SKM-1 treated with dmso at 0.1 percent for 144 hours (cell line): ENCODE results near the gene GALNT15.

Source experiments
- DNase-seq: peaks from one replicate; lab custom pipeline; 2025; ENCODE audit not compliant: unreplicated experiment; lab: John Stamatoyannopoulos, UW

GALNT15 gene

DNA sequence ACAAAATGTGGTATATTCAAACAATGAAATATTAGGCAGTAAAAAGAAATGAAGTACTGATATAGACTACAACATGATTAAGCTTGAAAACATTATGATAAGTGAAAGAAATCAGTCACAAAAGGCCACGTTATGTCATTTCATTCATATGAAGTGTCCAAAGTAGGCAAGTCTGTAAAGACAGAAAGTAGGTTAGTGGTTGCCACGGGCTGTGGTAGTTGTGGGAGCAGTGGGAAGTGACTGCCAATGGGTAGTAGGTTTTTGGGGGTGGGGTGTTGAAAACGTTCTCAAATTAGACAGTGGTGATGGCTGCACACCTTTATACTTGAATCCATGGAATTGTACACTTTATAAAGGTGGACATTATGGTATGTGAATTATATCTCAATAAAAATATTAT lies 12.1 kb downstream of the GALNT15 start:
- no peak for DNase-seq

DNA sequence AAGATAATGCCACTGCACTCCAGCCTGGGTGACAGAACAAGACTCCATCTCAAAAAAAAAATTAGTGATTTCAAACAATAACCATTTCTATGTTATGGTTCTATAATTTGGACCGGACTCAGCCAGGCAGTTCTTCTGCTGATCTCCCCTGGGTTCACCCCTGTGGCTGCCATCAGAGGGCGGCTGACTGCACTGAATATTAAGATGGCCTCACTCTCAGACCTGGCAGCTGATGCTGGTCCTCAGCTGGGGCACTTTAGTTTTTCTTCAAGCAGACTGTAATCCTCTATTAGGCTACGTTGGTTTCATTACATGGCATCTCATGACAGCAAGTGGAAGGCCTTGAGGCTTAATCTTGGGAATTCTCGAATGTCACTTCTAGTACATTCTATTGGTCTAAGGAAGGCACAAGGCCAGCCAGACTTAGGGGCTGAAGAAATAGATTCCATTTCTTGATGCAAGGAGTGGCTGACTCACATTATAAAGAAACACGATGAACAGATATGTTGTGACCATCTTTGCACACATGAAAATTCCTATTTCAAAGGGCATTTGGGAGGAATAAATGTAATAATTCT lies 12.8 kb downstream of the GALNT15 start:
- no peak for DNase-seq

DNA sequence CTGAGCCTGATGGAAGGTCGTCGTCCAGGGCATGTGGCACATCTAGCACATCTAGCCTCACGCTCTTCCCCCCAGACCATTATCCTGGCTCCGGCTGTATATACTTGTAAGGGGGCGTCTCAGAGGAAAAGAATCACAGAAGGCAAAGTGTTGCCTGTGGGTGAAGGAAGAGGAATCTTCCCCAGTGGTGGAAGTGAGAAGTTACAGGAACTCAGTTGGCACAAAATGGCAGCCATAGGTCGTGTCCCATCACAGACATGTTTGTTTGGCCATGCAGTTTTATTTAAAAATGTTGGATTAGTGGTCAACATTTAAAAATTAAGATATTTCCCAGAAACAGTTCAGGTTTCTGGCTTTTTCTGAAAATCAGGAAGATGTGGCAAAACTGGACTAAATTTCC lies 13.6 kb downstream of the GALNT15 start:
- DNase-seq: no peak

DNA sequence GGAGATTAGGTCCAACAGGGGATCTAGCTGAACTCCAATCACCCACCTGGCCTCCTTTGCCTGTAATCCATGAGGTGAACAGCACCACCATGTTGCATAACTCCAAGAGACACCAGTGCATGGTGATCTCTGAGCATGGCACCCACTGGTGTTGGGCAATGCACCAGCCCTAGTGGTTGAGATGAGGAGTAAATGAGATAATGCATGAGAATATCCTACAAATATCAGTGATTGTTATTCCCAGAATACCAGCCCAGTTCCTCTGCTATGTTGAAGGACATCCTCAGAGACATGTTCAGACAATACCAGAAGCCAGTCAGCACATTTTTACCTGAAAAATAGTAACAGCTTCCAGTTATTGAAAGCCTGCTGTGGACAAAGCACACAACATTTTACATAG lies 14.7 kb downstream of the GALNT15 start:
- no peak for DNase-seq

DNA sequence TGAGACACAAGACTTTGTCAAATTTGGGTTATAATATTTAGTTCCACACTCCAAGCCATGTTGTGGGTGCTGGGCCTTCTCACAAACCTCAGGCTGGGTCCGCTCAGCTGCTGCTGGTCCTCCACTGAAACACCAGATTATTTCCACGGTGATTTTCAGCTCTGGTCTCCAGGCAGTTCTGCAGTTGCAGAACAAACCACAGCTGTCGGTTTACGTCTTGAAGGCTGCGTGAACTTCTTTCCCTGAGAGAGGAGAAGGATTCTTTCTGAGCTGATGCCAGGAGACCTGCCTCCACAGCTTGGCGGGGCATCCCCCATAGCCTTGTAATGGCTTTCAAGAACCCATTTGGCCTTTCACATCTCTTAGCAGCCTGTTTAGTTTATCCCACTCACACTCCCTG lies 16.2 kb downstream of the GALNT15 start:
- DNase-seq: no peak

DNA sequence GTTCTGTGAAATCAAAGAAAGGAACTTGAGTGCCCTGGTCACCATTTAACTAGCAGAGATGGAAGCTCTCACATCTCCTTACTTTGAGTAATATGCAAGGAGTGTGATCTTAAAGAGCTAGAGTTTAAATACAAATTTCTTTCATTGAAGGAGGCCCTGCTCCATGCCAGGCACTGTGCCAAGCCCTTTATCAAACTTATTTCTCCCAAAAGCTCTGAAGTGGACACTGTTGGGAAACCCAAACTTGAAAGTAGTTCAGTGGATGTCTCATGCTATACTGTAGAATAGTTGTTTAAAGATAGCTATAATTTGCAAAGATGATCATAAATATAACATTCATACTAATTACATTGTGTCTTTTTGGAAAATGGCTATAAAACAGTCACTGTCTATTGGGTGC lies 17.1 kb downstream of the GALNT15 start:
- no peak for DNase-seq

DNA sequence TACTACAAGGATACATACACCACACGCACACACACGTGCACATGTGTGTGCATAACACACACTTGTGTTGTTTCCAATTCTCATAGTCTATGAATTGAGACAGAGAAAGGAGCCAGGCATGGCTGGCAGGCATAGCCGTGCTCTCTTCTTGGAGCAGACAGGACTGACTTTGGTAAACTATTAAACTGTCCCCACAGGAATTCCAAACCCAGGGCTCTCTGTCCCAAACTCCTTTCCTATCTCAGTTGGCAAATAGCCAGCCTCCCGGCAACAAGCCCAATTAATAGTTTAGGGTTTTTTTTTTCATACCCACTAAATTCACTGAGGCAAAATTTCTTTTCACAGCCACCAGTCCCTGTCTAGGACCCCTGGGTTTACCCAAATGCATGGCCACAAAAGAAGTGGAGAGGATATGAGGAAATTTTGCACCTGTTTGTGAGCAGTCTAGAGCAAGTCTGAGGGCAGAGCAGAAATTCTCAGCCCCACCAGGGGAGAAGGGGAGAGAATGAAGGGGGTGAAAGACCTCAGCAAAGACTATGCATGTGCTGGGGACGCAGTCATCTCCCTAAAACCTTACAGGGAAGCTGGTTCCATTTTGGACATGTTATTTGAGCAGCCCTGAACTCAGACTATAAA lies 17.8 kb downstream of the GALNT15 start:
- no peak for DNase-seq

DNA sequence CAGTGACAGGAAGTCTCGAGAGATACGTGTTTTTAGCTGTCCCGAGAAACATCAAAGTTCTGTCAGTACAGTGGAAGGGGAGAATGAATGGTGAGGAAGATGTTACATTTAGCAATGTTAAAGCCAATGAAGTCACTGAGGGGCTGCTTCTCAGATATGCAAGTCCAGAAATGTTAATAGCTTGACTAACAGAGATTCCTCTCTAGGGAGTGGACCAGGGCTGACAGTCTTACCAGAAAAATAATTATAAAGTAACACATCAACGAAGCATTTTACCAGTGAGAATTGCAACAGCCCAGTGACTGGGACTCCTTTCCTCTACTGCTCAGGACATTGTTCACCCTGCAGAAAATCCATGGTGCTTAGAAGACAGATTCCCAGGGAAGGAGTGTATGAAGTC lies 23.9 kb downstream of the GALNT15 start:
- no peak for DNase-seq

DNA sequence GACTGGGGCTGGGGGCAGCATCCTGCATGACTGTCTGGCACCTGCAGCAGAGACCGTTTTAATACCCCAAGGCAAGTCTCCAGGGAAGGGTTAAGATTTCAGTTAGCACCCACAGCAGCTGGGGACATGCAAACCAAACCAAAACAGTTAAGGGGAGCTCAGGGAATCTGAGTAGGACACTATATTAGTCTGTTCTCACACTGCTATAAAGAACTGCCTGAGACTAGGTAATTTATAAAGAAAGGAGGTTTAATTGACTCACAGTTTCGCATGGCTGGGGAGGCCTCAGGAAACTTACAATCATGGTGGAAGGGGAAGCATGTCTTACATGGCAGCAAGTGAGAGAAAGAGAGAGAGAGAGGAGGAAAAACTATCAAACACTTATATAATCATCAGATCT lies 25.3 kb downstream of the GALNT15 start:
- DNase-seq: no peak

DNA sequence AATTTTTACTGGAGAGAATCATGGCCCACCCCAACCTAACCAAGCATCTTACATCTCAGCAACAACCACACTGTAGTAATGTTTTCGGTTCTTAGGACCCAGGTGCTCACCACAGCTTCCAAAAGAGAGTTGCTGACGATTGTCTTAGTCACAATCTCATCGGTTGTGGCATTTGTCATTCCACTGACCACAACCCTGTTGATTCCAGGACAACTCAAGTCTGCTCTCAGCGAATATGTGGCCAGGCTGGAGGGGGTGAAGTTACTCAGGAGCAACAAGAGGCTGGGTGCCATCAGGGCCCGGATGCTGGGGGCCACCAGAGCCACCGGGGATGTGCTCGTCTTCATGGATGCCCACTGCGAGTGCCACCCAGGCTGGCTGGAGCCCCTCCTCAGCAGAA lies 25.9 kb downstream of the GALNT15 start:
- no peak for DNase-seq

DNA sequence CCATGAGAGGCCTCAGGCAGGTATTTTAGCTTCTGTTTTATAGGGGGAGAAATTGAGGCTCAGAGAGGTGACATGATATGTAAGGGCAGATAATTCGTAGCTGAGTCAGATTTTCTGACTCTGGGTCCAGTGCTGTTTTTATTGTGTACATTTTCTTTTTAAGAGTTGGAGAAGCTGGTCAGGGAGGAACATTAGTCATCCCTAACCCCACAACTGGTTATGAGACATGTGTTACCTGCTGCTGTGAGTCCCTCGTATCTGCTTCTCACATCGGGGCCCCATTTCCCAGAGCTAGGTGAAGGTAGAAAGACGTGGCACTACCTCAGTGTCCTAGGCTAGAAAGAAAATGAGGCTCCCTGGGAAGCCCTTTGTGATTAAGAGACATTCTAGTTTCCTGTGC lies 28.6 kb downstream of the GALNT15 start:
- no peak for DNase-seq

DNA sequence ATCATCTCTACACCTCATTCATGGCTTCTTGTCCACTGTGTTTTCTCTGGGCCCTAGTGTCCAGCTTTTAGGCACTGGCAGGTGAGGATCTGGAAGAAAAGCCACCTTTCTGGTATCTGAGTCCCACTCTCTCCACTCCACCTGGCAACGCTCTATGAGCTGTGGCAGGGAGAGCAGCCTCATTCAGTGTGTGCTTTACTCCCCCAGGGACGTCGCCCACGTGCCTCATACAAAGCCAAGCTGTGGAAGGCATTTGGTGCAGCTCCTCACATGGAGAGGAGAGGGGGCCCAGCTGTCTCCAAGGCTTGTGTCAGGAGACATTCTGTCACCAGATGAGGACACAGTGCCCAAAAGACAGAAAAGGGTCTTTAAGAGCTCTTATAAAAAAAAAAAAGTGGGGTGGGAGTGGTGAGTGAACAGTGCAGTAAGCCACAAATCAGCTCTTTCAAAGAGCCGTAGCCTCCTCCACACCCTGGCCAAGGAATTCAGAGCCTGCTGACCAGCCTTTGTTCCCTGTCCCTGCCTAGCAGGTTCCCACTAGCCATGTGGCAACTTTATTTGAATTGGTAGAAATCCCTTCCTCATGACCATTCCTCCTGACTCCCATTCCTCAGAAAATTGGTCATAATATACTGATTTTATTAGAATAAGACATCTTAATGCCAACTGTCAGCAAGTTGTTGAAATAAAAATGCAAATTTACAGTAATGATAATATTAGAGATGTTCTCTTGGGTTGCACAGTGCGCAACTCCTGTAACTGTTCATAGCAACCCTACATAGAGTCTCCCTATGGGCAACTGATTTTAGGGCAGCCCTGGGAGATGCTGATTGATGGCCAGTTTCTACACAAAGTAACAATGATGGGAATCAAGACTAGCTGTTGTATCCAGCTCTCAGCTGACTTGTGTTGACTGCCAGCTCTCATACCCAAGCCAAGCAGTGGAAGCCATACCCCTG lies 29.5 kb downstream of the GALNT15 start:
- DNase-seq: no peak

DNA sequence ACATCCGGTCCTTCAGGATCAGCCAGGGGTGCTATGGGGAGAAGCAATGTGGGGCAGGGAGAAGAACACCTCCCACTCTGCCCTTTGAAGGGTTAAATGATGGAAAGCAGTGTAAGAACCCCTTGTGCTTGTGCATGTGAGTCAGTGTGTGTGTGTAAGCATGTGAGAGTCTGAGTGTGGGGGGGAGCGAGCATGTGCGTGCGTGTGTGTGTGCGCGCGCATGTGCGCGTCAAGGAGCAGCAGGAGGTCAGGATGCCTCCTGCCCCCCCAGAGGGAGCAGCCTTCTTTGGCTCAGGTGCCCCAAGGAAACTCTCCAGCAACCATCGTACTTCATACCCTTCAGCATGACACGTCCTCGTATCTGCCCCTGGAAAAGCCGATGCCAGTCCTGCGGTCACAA lies 30.3 kb downstream of the GALNT15 start:
- no peak for DNase-seq

DNA sequence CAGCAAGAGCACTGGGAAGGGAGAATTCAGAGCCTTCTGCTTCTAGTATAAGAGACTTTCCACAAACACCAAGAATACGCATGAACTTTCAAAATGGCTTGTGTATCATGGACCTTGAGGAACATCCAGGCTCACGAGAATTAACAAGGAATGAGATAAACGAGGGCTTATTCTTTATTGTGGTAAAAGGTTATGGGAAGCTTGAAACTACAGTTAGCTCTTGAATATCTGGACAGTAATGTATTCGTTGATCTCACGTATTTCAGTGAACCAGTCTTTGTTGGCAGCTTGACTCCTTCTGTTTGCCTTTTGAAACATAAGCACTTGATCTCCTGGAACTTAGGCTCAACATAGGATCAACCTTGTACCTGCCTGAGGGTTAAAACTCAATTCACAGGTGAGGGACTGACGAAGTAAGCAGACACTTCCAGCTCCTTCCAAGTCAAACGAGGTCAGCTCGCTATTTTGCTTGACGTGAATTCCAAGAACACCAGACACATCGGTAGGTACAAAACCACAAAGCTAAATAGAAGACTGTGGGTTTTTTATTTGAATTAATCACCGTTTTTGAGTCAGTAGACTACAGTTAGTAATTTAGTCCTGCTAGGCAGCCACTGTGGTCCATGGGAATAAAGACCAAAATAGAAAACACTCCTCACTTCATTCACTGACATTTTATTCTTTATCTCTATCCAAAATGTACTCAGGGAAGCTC lies 30.8 kb downstream of the GALNT15 start:
- DNase-seq: no peak

DNA sequence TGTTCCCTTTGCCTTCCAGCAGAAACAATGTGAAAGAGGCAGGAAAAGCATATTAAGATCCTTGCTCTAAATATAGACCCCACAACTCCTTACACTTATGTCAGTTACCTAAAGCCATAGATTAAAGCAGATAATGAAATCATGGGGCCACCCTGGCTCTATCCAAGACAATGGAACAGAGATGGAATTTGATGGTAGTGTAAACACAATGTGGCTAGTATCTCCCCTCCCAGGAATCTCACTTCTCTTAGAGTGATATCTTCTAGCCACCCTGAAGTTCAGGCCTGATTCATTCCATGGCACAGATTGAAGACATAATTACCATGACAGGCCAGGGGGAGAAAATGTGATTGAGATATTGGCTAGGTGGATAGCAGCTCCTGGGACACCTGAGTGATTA lies 32.6 kb downstream of the GALNT15 start:
- no peak for DNase-seq

DNA sequence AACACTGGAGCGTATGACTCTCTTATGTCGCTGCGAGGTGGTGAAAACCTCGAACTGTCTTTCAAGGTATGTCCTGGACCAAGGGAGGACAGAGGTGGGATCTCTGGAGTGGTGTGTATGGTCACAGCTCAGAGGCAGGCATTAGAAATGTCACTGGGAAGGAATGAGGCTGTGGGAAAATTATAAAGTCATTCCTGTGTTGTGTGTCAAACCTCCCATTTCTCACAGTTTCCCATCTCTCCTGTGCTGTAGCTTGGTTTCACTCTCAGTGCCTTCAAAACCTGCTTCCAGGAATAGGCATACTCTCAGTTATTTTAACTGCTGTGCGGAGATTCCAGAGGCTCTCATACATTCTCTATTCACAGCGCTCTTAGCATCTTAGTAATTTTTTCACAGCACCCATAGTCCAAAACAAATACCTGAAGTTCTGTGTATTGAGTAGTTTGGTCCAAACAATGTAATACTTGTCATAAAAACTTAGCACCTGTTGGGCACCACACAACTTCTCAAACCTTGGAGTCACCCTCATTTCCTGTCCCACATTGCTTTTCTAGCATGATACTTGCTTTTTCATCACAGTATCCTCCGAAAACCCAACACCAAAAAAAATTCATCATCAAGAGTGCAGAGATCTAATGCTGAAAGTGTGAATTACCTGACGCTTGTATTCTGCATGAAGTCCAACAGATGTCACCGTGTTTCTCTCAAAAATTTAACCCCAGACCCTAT lies 36.9 kb downstream of the GALNT15 start:
- DNase-seq: no peak

DNA sequence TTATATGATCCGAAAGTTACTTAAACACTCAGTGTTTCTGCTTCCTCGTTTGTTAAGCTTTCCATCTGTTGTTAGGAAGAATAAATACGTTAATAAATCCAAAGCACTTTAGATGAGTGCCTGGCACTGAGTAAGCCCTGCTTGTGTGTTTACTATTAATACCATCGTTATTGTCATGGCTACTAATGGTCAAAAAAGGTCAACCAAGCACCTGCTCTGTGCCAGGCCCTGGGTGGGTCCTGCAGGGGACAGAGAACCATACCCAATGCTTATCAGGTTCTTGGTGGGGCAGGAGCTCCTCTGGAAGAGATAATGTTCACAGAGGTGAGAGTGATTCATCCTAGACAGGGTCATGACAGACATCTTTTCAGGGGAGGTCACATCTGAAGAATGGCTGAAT lies 39.9 kb downstream of the GALNT15 start:
- no peak for DNase-seq

DNA sequence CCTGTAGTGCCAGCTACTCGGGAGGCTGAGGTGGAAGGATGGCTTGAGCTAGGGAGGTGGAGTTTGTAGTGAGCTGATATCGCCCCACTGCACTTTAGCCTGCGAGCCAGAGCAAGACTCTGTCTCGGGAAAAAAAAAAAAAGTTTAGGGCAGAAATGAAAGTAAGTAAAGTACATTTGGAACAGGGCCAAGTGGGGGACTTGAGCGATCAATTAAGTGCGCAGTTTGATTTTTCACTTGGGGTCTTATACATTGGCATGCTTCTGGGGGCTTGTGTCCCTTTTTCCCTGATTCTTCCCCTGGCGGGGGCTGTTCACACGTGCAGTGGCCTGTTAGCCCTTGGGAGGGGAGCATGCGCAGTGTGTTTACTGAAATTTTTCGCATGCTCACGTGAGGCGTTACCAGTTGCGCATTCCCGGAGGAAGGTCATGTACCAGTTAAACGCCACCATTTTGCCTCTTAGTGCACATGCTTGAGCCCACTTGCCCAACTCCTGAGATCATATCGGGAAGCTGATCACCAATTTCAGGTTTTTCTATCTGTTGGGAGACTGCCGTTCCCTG lies 42.0 kb downstream of the GALNT15 start:
- no peak for DNase-seq

DNA sequence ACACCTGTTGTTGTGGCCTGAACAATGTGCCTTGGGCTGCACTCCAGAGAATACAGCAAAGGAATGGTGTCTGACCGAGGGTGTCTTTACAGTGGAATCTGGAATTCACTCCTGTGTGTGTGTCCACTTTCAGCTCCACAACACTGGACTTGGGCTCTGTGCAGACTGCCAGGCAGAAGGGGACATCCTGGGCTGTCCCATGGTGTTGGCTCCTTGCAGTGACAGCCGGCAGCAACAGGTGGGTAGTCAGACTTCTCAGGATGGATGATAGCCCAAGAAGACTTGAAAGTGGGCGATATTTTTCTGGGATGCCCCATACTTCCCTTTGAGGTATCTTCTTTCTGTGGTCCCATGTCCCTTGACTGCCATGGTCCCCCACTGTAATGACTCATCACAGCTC lies 45.3 kb downstream of the GALNT15 start:
- no peak for DNase-seq

DNA sequence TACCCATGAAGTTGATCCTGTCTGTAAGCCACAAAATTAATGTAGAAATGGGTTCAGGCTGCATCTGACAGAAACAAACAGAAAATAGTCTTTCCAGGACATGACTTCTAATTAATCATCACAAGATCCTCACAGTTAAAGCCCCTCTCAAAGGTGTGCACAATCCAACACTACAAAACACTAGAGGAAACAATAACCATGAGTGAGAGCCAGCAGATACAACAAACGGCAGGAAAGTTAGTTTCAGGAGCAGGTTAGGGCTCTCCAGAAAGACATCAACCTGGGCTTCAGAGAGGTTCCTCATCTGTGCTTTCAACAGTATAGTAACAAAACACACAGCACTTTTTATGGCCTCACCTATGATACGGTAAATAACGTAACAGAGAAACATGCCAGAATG lies 47.5 kb downstream of the GALNT15 start:
- no peak for DNase-seq

DNA sequence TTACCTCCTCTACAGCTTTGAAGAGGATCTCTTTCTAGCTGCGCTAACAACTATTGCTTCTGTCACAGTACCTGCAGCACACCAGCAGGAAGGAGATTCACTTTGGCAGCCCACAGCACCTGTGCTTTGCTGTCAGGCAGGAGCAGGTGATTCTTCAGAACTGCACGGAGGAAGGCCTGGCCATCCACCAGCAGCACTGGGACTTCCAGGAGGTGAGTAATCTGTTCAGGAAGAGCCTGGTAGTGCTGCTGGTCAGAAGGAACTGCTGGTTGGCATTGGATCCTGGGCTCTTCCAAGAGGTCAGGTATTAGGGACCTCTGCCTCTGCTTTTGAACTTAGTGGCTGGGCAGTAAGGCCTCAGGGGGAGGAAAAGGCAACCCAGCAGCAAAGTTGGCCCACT lies 48.1 kb downstream of the GALNT15 start:
- no peak for DNase-seq
